ENCODE results near the gene CMSS1.
"Not testable (repeated sequence)": the region's sequence is repeated elsewhere in the genome, so short reads cannot be mapped to it uniquely, and the experiment has no call there.

CMSS1 gene

GRCh38 chr3:100030914-100031425, 213.3 kb downstream of the CMSS1 start:
- DNase-seq: no peak

GRCh38 chr3:100032243-100032642, 214.6 kb downstream of the CMSS1 start:
- peak; percentile 65 for DNase-seq

GRCh38 chr3:100033184-100033583, 215.5 kb downstream of the CMSS1 start:
- no peak for DNase-seq

GRCh38 chr3:100033903-100034471, 216.3 kb downstream of the CMSS1 start:
- no peak for DNase-seq

GRCh38 chr3:100039075-100039474, 221.4 kb downstream of the CMSS1 start:
- DNase-seq: no peak

GRCh38 chr3:100040451-100041225, 223.0 kb downstream of the CMSS1 start:
- DNase-seq: no peak

- no peak for DNase-seq
Observed at GRCh38 chr3:100041328-100041749, 223.7 kb downstream of the CMSS1 start.

GRCh38 chr3:100042166-100042981, 224.7 kb downstream of the CMSS1 start:
- DNase-seq: peak; percentile 24

GRCh38 chr3:100043271-100043670, 225.6 kb downstream of the CMSS1 start:
- DNase-seq: no peak

- DNase-seq: peak; percentile 83
Observed at GRCh38 chr3:100044369-100044768, 226.7 kb downstream of the CMSS1 start.

GRCh38 chr3:100045696-100046095, 228.0 kb downstream of the CMSS1 start:
- no peak for DNase-seq

GRCh38 chr3:100046986-100047385, 229.3 kb downstream of the CMSS1 start:
- DNase-seq: no peak

- peak; percentile 82 for DNase-seq
Observed at GRCh38 chr3:100047455-100048141, 229.9 kb downstream of the CMSS1 start.

GRCh38 chr3:100048248-100048647, 230.6 kb downstream of the CMSS1 start:
- DNase-seq: no peak

- DNase-seq: not testable (repeated sequence)
Observed at GRCh38 chr3:100051513-100051912, 233.9 kb downstream of the CMSS1 start.

- DNase-seq: no peak
Observed at GRCh38 chr3:100053951-100054620, 236.4 kb downstream of the CMSS1 start.

GRCh38 chr3:100057716-100058575, 240.3 kb downstream of the CMSS1 start:
- peak; percentile 14 for DNase-seq

GRCh38 chr3:100059472-100059871, 241.8 kb downstream of the CMSS1 start:
- DNase-seq: no peak

- peak; percentile 83 for DNase-seq
Observed at GRCh38 chr3:100060685-100061484, 243.2 kb downstream of the CMSS1 start.

- no peak for DNase-seq
Observed at GRCh38 chr3:100062665-100063064, 245.0 kb downstream of the CMSS1 start.

Measured in OCI-M1 (cell line).